DMS53 (cell line): ENCODE measurements around the gene TWF2.
"Not testable (repeated sequence)": the region's sequence is repeated elsewhere in the genome, so short reads cannot be mapped to it uniquely, and the experiment has no call there.

ENCODE experiments used
- DNase-seq: peaks from one replicate; lab custom pipeline; 2025; lab: John Stamatoyannopoulos, UW

The TWF2 gene

DNA sequence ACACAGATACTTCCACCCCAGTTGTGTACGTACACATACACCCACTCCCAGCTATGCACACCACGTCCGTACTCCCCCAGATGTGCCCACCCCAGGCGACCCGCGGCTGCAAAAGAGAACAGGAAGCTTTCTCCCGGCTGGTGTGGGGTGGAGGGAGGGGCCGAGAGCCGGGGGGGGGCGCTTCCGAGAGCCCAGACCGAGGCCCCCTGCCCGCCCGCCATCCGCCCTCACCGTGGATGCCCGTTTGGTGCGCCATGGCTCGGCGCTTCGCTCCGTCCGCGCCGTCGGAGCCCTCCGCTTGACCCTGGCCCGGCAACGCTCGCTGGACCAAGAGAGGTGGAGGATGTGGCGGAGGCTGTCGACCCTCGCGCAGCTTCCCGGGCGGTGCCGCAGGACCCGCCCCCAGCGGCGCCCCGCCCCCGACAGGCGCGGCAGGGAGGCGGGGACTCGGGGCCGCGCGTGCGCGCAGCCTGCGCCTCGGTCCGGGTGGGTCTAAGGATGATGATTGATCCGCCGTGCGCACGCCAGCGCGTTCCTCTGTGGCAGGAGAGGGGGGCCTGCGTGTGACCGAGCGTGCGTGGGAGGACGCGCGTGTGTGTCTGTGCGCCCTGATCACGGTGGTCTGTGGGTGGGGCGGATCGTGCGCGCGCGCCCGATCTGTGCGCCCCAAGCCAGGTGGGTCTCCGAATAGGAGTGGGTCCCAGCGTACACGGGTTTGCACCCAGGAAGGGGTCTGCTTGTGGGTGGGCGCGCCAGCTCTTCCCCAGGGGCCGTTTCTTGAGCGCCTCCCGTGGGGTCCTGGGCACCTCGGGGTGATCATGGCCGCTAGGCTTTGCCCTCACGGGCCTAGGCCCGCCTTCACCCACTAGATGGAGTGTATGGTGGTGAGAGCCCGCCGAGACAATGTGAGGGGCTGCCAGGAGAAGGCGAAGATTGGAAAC is at the start of gene TWF2:
TWF2 (minus strand) TSS at position 398 of the 941 bp plus-strand sequence; CDS start at position 256, 142 bp downstream.
- peak; percentile 69 for DNase-seq

DNA sequence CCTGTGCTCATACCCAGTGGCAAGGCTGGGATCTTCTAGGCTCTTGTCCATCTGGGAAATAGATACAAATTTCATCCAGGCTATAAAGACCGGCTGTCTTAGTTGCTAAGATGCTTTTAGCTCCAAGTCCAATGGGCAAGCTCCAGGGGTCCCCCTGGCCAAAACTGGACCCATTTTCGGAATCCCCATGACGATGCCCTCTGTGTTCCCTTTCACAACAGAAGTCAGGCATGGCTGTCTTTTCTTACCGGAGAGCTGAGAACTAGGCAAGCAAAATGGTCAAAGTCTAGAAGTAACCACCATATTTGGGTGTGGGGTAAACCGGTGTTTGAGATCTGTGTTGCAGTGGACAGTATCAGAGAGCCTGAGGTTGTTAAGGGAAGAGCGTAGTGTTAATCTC is 49.7 kb upstream of the TWF2 start:
- no peak for DNase-seq

DNA sequence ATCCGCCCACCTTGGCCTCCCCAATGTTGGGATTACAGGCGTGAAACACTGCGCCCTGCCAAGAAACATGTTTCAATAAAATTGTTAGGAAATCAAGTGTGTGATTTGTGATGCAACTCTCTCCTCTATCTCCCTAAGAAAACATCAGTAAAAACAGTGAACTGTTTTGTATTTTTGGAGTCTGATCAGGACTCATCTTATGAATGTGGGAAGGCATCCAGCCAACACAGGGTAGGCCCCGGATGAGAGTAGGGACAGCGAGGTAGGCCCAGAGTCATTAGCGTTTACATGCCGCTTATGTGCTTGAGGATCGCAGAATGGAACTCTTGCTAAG is 47.8 kb upstream of the TWF2 start:
- DNase-seq: peak; percentile 24

DNA sequence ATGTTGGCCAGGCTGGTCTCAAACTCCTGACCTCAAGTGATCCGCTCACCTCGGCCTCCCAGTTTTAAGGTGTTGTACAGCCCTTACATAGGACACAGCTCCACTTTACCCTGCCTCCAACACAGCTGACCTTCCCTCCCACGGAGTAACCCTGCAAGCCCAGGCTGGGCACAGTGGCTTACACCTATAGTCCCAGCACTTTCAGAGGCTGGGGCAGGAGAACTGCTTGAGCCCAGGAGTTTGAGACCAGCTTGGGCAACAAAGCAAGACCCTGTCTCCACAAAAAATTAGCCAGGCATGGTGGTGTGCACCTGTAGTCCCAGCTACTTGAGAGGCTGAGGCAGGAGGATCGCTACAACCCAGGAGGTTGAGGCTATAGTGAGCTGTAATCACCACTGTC is 45.1 kb upstream of the TWF2 start:
- DNase-seq: not testable (repeated sequence)

DNA sequence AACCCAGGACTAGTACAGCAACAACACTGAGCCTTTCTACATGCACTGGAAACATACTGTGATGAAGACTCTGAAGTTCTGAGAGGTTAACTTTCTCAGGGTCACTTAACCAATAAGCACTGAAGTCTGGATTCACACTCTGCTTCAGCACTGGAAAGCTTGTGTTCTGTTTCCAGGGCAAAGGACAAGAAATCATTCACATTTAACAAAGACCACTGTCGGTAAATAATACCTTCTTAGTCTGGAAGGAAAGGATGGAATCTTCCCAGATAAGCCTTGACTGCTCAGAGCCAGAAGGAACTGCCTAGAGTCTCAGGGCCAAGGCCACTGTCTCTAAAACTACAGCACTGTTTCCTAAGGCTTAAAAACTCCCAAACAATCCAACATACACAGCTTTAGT is 44.3 kb upstream of the TWF2 start:
- DNase-seq: peak; percentile 2

DNA sequence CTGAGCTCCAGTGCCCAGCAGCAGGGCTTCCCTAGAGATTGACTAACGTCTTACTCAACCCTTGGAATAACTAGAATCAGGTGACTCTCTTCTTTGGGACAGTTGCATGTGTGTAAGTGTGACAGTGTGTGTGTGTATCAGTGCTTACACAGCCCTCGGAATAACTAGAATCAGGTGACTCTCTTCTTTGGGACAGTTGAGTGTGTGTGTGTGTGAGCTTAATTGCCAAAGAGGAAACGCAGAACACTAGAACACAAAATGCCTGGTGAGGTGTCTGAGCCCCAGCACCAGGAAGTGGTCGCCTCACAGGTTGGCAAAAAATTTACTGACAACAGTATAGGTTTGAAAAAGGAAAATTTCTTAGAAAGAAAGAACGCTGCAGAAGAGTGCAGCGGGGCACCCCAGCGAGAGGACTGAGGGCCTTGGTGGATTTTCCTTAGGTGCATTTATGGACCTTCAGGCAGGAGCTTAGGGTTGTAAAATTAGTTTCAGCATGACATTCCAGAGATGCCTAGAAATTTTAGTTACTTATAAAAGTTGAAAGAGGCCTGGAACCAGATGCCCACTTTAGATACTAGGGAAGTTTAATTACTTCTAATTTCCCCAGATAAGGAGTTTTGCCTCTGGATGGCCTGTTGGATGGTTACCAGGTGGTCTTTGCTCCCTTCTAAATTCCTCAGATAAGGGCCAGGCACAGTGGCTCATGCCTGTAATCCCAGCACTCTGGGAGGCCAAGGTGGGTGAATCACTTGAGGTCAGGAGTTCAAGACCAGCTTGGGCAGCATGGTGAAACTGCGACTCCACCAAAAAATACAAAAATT is 43.2 kb upstream of the TWF2 start:
- peak; percentile 2 for DNase-seq

DNA sequence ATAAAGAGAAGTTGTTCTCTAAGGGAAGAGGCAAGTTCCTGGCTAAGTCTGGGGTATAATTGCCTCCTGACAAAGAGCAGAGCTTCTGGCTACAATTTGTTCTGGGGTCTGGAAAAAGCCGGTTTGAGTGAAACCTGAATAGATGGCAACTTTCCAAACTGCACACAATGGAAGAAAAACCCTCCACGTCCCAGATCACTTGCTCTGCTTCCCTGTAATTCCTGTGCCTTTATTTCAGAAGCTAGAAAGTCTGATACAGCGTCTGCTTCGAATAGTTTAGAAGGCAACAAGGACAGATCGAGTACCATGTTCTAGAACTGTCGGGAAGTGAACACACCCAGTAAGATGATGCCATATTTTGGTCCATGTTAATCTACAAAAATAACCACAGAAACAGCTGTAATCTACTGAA is 41.1 kb upstream of the TWF2 start:
- DNase-seq: peak; percentile 65

DNA sequence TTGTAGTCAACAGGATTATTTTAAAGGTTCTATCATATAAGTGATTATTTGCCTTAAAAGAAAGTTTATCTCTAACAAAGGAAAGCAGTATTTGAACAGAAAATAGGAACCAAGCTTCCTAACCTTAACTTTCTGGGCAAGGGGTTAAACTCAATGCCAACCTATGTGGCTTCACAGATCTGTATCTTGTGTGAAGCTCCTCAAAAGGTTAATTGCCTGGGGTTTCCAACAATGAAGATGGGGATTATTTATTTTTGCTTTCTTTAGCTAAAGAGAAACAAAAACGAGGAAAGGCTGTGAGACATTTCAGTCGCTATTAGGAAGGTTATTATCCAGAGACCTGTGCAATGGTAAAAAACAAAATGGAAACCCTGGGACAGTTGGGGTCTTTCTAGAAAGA is 40.6 kb upstream of the TWF2 start:
- DNase-seq: peak; percentile 13

DNA sequence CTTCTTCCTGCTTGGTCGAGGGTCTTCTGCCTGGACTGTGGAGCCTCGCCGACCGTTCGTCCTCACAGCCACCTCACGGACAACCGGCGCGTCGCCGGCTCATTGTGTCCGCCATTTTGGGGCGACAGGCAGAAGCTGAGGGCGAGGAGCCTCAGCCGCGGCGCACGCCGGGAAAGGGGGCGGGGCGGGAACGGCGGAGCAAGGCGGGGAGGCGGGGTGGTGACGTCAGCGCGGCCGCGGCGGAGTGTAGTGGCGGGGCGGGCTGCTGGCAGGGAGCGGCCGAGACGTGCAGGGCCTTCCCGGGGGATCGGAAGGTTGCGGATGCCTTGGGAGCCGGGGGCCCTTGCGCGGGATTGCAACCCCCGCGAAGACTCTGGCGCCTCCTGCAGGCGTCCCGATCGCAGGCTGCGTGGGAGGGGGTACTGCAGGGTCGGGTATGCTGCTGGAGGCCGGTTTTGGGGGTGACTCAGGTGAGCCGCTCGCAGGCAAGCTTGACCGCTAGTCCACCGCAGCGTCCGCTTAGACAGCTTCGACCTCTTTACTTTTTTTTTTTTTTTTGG is 39.6 kb upstream of the TWF2 start, which contains the start of gene WDR82:
WDR82 (minus strand) TSS at position 140 of the 560 bp plus-strand sequence. CDS start 288 bp downstream, outside the sequence.
- DNase-seq: peak; percentile 87

DNA sequence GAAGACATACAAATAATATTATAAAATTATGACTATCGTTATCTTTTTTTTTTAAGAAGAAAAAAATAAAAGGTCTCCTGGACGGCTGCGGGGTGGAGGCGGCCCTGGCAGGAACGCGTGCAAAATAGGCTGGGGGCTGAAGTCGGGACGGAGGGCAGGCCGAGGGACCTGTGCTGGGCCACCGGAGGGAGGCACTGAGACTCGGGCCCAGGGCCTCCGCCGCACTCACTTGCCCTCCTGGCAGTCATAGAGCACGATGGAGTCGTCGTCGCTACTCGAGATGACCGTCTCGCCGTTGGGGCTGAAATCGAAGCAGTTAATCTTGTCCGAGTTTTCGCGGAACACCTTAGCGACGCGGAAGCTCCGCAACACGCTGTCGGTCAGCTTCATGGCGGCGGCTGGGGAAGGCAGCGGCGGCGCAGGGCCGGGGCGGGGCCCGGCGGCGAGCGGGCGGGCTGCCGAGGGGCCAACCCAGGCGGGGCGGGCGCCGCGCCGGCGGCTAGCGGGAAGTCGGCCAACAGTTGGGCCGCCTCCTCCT is 39.1 kb upstream of the TWF2 start:
- DNase-seq: peak; percentile 61

DNA sequence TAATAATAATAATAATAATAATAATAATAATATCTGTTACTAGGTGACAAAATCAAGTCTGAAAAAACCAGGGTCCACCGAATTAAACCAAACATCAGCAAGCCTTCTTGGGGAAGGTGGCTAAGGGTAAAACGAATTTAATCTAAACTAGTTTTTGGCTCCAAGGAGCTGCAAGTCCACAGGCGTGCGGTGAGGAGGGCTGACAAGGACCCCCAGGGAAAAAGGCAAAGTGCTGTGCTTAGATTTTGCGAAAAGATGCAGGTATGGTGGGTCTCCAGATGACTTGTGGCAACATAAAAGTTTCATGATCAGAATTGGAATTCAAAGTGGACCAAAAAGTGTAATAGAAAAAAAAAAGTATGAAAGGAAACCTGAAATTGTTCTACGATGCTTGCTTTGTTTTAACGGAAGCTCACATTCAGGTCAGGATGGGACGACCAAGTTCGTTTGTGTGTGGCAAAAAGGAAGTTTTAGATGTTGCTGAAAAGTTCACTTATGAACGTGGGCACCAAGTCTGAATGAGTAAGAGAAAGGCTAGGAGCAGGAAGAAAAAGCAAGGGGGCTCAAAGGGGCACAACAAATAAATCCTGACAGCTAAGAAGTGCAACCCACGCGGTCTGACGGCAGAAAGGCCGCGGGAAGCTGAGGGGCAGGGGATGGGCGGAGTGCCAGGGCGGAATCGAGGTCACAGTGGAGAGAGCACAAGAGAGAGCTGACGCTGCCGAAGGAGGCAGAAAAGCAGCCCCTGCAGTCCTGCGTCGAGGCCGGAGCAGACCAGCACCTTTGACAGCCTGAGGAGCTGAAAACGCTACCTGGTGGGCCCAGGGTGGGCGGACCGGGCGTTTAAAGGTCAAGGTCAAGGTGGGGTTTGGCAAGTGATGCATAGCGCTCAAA is 38.4 kb upstream of the TWF2 start:
- peak; percentile 53 for DNase-seq

DNA sequence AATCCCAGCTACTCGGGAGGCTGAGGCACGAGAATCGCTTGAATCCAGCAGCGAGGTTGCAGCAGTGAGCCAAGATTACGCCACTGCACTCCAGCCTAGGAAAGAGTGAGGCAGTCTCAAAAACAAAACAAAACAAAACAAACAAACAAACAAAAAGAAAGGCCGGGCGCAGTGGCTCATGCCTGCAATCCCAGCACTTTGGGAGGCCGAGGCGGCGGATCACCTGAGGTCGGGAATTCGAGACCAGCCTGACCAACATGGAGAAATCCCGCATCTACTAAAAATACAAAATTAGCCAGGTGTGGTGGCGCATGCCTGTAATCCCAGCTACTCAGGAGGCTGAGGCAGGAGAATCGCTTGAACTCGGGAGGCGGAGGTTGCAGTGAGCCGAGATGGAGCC is 35.8 kb upstream of the TWF2 start:
- DNase-seq: not testable (repeated sequence)

DNA sequence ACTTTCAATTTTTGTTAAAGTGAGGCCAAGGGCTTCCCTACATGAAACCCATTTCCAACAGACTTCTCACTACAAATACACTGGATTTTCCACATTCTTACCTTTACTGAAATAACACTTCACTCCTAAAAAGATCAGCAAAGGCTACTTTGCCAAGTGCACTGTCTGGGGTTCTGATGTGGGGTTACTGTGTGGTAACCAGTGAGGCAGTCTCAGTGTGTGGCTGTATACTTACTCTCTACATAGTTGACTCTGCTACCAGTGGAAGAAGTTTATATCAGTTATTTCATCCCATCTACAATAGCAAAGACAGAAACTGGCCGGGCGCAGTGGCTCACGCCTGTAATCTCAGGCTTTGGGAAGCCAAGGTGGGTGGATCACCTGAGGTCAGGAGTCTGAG is 33.9 kb upstream of the TWF2 start:
- no peak for DNase-seq

DNA sequence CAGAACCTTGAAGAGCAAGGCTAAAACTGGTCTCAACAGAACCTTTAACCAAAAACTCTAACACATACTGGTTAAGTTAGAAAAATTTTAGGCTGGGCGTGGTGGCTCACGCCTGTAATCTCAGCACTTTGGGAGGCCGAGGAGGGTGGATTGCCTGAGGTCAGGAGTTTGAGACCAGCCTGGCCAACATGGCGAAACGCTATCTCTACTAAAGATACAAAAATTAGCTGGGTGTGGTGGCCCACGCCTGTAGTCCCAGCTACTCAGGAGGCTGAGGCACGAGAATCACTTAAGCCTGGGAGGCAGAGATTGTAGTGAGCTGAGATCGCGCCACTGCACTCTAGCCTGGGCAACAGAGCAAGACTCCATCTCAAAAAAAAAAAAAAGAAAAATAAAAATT is 33.2 kb upstream of the TWF2 start:
- not testable (repeated sequence) for DNase-seq

DNA sequence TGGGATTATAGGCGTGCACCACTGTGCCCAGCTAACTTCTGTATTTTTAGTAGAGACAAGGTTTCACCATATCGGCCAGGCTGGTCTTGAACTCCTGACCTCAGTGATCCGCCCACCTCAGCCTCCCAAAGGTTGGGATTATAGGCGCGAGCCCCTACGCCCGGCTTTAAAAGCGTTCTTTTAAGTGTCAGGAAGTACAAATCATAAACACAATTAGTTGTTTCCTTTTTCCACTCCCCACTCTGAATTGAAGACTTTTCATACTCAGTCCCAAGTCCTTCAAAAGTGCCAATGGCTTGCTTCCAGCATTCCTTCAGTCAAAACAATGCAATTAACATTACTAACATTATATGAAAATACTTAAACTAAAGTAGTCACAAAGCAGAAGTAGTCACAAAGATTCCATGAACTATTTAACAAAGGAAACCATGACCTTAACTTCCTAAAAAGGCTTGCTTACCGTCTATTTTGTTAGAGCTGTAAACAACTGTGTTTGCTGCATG is 31.3 kb upstream of the TWF2 start:
- no peak for DNase-seq

DNA sequence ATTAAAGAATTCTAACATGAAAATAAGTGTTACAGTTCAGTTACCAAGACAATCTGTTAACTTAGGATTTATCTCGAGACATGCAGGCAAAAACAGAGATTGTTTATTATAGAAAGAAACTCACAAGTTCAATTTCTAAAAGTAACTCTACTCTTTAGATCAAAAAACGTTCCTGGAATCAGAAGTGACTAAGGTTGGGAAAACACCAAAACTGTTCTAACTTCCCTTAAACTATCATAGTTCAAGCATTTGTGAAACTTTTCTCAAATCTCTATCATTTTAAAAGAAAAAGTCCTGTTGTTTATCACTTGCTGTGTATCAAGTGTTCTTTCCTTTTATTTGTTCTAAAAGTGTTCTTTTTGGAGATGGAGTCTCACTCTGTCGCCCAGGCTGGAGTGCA is 30.8 kb upstream of the TWF2 start:
- DNase-seq: no peak

DNA sequence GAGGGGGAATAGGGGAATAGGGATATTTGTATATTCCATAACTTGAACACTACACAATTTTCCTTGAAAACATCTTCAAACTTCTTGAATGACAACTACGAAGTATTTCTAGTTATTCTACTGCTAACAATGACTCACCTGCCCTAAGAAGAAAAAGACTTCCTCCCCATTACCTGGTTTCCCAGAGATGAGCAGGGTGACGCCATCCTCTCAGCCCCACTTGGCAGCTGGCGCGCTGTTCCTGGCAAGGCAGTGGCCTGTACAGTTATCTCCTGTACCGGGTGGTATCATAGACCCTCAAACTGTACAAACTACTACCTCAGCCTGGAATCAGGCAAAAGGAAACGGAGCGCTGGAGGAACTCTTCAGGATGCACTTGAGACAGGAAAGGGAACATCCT is 29.1 kb upstream of the TWF2 start:
- peak; percentile 25 for DNase-seq

DNA sequence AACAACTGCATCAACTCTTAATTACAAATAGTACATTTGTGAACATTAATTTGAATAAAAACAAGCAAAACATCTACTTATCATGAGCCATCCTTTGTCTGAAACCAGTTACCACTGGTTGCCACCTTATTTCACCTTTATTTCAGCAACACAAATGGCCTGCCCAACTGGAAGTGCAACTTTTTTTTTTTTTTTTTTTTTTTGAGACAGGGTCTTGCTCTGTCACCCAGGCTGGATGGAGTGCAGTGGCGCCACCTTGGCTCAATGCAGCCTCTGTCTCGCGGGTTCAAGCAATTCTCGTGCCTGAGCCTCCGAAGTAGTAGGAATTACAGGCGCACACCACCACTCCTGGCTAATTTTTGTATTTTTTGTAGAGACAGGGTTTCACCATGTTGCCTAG is 26.4 kb upstream of the TWF2 start:
- DNase-seq: peak; percentile 29

DNA sequence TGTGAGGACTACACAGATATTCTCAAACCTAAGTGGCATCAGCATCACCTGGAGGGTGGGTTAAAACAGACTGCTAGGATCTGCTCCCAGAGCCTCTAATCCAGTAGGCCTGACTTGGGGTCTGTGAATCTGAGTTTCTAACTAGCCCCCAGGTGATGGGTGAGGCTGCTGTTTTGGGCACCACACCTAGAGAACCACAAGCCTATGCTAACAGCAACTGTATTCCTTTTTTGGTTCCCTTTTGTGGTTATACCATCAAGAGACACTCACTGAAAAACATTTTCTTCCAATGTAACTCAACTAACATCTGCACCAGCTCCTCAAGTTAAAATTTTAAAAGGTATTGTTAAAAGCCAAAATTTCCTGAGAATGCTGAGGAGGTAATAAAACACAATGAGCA is 23.5 kb upstream of the TWF2 start:
- no peak for DNase-seq

DNA sequence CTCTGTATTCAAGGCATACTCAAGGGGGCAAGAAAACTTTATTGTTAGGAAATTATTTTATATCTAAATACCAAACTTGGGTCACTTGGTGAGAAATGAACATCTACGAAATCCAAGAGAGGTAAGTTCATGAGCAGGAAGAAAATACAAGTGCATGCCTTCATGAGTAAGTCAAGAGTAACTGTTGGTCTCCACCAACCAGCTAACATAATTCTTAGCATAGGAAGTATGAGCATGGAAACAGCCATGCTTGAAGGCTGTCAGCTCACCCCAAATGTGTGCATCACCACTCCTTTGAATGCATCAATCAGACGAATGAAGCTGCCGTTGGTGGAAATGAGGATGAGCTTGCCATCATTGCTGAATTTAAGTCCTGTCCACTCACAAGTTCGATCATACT is 20.5 kb upstream of the TWF2 start:
- no peak for DNase-seq

DNA sequence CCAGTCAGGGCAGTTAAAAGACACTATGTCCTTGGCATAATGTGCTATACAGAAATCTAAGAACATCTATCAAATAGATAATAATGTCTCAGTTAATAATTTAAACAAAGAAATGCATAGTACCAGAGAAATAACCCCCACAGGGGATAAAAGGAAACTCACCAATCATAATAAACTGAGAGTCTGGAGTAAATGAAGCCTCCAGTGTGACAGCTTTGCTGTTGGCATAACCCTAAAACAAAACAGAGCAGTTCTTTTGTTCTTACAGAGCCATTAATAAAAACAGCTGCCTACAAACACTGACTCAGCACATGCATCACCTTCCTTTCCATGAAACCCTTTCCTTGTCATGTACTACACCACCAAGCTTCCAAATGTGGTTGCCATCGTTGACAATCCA is 20.1 kb upstream of the TWF2 start:
- DNase-seq: no peak
